GM19463 (cell line): Measurements from ENCODE around the gene LDLRAD3.
"Not testable (repeated sequence)": the region's sequence is repeated elsewhere in the genome, so short reads cannot be mapped to it uniquely, and the experiment has no call there.

ENCODE experiments used
- ATAC-seq: cut with Tn5 transposase; IDR thresholded peaks from one replicate; pipeline ENCODE4 v1.9.1; 2021; ENCODE audit warnings: mild to moderate bottlenecking, moderate library complexity; ENCODE audit not compliant: unreplicated experiment

LDLRAD3 gene

GRCh38 chr11:36041988-36042611 is 98.2 kb downstream of the LDLRAD3 start:
- ATAC-seq = no peak

- ATAC-seq = no peak
Observed at GRCh38 chr11:36044636-36045035, 100.8 kb downstream of the LDLRAD3 start.

- not testable (repeated sequence) for ATAC-seq
Observed at GRCh38 chr11:36045945-36046344, 102.1 kb downstream of the LDLRAD3 start.

GRCh38 chr11:36046932-36047331 is 103.1 kb downstream of the LDLRAD3 start:
- no peak for ATAC-seq

- ATAC-seq = no peak
Observed at GRCh38 chr11:36047344-36047743, 103.5 kb downstream of the LDLRAD3 start.

GRCh38 chr11:36048496-36049247 is 104.8 kb downstream of the LDLRAD3 start:
- no peak for ATAC-seq

GRCh38 chr11:36051235-36052144 is 107.6 kb downstream of the LDLRAD3 start:
- no peak for ATAC-seq

- ATAC-seq = no peak
Observed at GRCh38 chr11:36053281-36053680, 109.4 kb downstream of the LDLRAD3 start.

GRCh38 chr11:36053862-36054261 is 110.0 kb downstream of the LDLRAD3 start:
- no peak for ATAC-seq

GRCh38 chr11:36054628-36055027 is 110.8 kb downstream of the LDLRAD3 start:
- no peak for ATAC-seq

- no peak for ATAC-seq
Observed at GRCh38 chr11:36056160-36056751, 112.4 kb downstream of the LDLRAD3 start.

- ATAC-seq = no peak
Observed at GRCh38 chr11:36057379-36058042, 113.6 kb downstream of the LDLRAD3 start.

- no peak for ATAC-seq
Observed at GRCh38 chr11:36059660-36060059, 115.8 kb downstream of the LDLRAD3 start.

- ATAC-seq = no peak
Observed at GRCh38 chr11:36060926-36061325, 117.1 kb downstream of the LDLRAD3 start.

- no peak for ATAC-seq
Observed at GRCh38 chr11:36061471-36061870, 117.6 kb downstream of the LDLRAD3 start.

- no peak for ATAC-seq
Observed at GRCh38 chr11:36062796-36063365, 119.0 kb downstream of the LDLRAD3 start.

GRCh38 chr11:36065436-36065835 is 121.6 kb downstream of the LDLRAD3 start:
- ATAC-seq = no peak

GRCh38 chr11:36066891-36067290 is 123.0 kb downstream of the LDLRAD3 start:
- no peak for ATAC-seq

GRCh38 chr11:36069576-36070212 is 125.8 kb downstream of the LDLRAD3 start:
- ATAC-seq = no peak
